HT1080 (cell line): ENCODE results near the gene LRRN2. TPM values are rescaled to one million over a fixed set of nuclear protein-coding genes. Genes with fewer than 3 reads are reported as not detected.

Experiments used
- DNase-seq: peaks from one replicate; pipeline ENCODE4 v3.0.0-alpha.2; 2015; ENCODE audit warnings: low read depth
- total RNA-seq: library from RNA; depleted of rRNA; stranded (reverse); fragments of >200 nt; shearing (Covaris generic); gene quantifications from 2 replicates; pipeline ENCODE4 v1.2.3, GENCODE V29; 2014

LRRN2 gene
- total RNA-seq, 1 experiment from 2014 or later = 0.06 TPM

DNA sequence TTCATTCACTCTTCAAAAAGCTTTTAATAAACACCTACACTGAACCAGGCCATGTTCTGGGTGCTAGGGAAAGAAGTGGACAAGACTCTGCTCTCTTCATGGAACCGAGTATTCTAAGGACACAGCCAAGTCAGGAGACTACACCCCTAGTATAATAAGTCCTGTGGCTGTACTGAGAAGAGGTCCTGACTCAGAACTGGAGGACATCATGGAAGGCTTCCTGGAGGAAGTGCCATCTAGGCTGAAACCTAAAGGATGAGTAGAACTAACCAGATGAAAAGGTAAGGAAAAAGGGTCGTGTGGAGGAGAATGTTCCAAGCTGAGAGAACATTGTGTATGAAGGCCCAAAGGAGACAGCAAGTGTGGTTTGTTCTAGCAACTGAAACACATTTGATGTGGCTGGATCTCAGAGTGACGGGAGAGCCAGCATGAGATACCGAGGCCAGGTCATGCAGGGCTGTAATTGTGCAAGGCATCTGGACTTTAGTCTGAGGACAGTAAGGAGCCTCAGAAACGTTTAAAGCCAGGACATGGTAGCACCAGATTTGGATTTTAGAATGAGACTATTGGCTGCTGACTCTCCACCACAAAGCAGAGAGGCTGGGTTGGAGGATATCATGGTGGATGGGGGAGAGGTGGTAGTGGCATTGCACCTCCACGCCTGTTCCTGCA lies 82.5 kb downstream of the LRRN2 start:
- DNase-seq = no peak

DNA sequence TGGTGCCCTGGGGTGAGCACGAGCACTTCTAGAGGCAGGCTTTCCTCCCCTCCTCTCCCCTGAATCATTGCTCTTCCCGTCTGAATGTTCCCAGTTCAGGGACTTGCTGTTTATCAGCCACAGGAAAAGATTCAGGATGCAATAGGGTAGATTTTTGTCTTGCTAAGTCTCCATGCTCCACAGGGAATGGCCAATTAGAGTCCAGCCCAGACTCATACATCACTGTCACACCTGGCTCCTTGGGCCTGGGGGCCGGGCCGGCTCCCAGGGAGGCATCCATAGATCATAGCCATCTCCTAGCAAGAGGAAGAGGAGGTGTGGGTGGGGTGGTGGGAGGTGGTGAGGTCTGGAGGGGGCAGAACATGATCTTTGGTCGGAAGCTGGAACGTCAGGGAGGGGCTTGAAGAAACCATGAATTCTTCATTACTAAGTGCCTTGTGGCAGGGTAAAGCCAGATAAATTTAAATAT lies 83.4 kb downstream of the LRRN2 start:
- DNase-seq = no peak

DNA sequence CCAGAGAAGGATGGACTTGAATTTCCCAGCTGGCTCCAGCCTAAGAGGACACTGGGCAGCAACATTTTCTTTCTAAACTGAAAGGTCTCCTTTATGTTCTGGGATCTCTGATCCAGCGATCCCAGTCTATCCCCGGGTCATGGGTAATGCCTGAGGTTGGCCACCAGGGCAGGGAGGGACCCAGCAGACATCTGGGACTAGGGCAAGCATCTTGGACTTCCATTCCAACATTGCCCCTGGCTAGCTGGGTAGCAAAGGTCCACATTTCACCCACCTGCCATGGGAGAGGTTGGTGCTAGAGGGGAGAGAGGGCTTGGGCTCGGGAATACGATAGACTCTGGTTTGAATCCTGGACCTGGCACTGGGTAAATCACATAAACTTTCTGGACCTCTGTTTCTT lies 84.6 kb downstream of the LRRN2 start:
- no peak for DNase-seq

DNA sequence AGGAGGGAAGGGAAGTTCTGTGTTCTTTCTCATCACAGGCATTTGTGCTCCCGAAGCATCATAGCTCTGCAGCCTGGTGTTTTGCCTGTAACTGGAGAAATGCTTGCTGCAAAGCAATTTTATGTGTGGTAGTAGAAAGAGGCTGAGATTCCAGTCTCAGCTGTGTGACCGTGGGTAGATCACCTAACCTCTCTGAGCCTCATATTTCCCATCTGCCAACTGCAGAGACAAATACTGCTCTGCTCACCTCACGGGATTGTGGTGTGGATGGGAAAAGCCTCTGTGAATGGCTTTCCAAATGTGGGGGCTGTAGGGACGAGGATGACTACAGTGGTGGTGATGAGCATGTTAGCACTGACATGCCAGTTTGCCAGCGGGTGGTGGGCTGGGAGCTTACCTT lies 85.3 kb downstream of the LRRN2 start:
- no peak for DNase-seq

GRCh38 chr1:204599596-204599995 lies 85.9 kb downstream of the LRRN2 start:
- no peak for DNase-seq

DNA sequence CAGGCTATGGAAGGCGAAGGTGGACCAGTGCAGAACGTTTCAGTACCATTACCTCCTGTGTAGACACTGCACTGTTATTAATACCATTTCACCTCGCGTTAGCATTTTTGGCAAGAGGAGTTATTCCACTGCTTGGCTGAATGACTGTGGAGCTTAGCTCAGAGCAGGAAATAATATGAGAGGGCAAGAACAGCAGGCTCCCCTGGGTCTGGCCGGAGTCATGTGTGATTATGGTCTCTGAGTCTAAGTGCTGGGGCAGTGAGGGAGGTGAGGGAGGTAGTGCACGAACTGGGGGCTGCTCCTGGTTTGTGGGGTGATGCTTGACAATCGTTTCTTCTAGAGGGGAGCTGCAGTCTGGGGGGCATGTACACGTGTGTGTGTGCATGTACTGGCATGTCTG lies 86.4 kb downstream of the LRRN2 start:
- no peak for DNase-seq

DNA sequence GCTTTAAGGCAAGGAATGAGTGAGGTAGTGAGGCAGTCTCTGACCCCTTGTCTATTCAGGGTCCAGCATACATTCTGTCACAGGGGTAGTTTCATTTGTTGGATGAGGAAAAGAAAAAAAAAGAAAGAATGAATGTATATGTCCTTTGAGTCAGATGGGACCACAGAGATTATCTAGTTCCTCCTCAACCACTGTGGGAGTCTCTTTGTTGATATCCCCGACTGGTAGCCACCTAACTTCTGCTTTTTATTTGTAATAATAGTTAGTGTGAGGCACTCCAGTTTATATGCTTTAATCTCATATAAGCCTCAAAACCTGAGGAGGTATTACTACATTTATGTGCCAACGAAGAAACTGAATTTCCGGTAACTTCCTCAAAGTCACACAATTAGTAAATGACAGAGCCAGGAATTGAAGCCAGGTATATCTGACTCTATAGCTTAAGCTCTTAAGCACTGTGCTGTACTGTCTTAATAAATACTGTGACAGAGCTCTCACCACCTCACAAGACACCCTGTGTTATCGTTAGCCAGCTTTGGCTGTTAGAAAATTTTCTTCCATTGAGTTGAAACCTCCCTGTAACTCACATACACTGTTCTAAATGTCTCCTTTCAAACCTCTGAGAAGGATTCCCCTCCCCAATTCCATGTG lies 87.1 kb downstream of the LRRN2 start:
- DNase-seq = no peak

DNA sequence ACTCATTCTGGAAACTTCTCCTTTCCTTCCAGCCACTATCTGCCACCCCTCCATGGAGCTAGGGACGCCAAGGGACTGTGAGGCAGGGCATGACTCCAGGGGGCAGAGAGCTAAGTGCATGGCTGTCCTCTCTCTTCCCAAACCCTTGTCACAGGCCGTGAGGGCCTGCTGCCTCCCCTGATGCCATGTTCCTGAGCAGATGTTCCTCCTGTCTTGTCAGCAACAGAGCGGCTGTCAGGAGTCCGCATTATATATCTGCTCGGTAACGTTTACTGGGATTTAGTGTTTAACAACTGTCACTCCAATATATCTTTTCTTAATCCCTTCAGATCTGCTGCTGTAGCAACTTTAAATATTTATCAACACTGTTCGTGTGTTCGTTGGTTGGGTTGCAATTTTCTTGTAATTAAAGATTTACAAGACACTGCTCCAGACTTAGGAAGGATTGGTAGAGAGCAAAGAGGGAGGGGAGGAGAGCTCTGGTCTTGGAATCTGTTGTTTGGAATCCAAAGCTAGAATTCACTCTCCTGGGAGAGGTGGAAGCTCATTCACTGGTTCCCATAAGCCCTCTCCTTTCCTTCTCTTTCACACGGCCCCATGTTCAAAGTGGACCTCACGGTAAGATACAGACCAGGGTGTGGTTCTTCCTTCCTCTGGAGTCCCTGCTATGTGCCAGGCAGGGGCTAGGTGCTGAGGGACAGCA lies 93.1 kb downstream of the LRRN2 start:
- no peak for DNase-seq

GRCh38 chr1:204591473-204592090 lies 94.0 kb downstream of the LRRN2 start:
- peak; percentile 80 for DNase-seq

- DNase-seq = no peak
These were observed 96.0 kb downstream of the LRRN2 start for GRCh38 chr1:204589409-204590038.

DNA sequence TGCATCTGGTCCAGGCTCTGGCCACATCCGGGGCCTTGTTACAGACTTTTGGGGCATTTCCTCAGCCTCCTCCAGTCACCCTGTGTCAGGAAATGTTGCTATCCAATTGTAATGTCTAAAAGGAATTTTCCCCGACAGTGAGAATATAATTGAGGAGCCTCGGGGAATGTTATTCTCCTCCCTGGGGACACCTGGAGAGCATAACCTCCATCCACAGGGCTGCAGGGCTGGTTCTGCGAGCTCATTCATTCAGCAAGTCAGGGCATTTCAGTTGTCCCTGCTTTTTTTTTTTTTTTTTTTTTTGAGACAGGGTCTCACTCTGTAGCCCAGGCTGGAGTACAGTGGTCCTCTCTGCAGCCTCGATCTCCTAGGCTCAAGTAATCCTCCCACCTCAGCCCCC lies 96.7 kb downstream of the LRRN2 start:
- DNase-seq = no peak

DNA sequence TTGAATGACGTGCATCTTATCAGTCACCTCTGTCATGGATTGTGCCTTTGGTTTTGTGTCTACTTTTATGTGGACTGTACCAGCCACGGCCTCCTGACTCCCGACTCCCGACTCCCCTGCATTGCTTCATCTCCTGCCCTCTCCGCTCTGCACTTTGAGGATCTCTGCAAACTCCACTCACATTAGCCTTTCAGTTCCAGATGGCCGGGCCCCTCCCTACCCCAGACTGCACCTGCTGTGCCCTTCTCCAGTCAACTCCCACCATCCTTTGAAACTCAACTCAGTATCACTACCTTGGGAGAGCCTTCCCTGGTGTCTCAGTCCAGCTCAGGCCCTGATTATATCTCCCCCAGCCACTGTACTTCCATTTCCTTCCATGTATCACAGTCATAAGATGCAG lies 97.9 kb downstream of the LRRN2 start:
- no peak for DNase-seq

- no peak for DNase-seq
These were observed 100.7 kb downstream of the LRRN2 start for GRCh38 chr1:204584699-204585372.

DNA sequence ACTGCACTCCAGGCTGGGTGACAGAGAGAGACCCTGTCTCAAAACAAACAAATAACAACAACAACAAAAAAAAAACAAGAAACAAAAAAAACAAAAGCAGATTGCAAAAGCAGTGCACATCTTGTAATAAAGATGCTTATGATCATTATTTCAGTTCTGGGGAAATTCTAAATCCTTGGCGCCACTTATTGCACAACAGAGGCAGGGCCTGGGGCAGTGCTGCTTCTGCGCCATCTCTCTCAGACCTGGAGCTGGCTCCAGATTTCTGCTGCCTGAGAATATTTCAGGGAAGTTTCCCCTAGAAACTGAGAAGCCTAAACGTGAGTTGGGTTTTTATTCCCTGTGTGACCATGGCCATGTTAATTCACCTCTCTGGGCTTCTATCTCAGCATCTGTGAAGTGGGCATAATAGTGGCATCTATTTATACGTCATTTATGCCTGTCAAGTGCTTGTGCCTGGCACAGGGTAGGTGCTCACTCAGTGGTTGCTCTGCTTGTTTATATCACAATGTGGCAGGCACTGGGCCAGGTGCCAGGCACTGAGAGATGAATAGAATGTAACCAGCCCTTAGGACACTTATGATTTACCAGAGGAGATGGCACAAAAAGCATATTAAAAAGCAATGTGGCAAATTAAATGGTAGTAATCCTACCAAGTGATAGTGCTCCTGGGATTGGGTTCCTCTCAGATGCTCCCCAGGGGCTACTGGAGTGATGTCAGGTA lies 101.5 kb downstream of the LRRN2 start:
- DNase-seq = no peak

DNA sequence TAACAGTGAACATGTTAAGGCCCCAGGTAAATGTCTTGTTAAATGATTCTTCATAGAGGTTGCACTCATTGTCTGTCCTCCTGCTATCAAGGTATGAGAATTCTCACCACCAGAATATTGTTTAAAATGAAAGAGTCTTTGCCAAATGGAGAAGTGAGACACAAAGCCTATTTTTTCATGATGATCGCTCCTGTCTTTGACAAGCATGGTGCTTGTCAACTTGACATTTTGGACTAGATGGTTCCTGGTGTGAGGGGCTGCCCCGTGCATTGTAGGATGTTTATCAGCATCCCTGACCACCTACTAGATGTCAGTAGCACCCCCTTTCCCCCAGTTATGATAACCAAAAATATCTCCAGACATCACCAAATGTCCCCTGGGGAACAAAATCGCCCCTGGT lies 103.8 kb downstream of the LRRN2 start:
- no peak for DNase-seq

GRCh38 chr1:204580862-204581261 lies 104.7 kb downstream of the LRRN2 start:
- no peak for DNase-seq

- DNase-seq = no peak
These were observed 105.9 kb downstream of the LRRN2 start for GRCh38 chr1:204579681-204580080.

DNA sequence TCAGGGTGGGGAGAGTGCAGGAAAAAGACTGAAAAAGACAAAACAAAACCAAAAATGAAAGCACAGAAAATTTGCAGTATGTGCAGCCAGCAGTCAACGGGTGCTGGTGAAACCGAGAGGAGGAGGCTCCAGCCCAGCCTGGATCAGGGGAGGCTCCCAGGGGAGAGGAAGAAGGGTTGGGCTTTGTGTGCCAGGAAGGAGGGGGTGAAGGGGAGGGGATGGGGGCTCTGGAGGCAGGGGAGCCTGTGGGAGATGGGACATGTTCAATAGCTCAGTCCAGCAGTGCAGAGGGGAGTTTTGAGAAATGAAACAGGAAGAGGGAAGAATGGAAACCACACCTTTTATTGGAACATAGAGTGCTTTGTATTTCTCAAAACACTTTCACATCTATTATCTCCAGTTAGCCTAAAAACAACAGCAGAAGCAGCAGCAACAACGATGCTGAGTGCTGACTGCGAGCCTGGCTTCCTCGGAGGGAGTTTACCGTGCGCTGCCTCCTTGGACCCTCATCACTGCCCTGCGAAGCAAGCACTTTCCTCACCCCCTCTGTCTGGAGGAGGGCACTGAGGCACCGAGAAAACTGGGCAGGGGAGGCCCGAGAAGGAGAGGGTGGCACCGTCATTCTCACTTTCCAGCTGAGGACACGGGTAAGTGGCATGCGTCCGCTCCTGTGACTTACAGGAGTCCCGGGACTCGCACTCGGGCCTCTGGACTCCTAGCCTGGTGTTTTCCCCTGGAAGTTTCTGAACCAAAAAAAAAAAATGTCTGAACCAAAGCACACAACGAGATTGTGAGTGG lies 106.5 kb downstream of the LRRN2 start:
- DNase-seq = no peak

DNA sequence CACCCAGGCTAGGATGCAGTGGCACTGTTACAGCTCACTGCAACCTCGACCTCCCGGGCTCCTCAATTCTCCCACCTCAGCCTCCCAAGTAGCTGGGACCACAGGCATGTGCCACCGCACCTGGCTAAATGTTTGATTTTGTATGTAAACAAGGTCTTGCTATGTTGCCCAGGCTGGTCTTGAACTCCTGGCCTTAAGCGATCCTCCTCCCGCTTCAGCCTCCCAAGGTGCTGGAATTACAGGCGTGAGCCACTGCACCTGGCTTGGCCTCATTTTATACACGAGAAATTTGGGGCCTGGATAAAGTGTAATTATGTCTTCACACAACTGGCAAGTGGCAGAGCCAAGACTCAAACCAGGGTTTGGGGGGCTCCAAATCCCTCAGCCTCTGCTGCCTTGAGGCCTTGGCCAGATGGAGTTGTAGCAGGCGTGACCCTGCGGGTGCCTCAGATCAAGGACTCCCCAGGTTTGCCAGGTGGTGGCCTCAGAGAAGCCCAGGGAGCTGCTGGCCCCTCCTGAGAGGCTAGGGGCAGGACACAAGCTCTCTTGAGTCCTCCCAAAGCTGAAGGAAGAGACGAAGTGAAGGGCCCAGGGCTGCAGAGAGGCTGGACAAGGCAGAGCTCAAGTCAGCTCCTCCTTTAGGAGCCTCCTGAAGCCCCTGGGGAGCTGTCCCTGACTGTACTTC lies 107.6 kb downstream of the LRRN2 start:
- no peak for DNase-seq
